ENCODE results near the gene SEMA7A.

Gene SEMA7A

GRCh38 chr15:74414603-74415338 is 19.0 kb downstream of the SEMA7A start:
- DNase-seq: no peak

GRCh38 chr15:74414081-74414580 is 19.6 kb downstream of the SEMA7A start:
- DNase-seq: no peak

DNA sequence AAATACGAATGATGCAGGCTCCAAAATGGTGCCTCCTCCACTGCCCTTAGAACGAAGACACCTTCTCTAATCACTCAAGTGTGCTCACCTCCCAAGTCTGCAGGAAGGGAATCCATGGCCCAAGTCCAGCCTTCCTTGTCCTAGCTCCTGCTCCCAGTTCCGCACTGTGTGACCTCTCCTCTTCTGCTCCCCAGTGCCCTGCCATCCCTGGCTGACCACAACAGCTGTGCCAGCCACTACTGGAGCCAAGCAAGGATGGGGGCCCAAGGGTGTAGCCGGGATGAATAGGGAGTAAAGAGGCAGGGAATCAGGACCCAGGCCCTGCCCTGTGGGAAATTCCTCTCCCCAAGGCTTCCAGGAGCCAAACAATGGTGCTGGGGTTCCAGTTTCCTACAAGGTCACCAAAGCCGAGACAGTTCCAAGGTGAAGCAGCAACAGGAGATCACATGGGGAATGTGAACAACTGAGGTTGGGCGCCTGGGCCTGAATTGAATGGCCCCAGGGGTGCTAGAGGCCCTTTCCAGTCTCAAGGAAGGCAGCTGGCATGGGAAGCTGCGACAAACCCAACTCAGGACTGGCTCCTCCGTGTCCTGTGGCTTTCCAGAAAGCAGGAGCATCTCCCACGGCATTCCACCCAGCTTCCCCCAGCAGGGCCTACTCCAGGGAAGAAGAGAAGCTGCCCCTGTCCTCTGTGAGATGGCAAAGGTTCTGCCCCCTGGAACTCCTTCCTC is 20.2 kb downstream of the SEMA7A start:
- DNase-seq: no peak

DNA sequence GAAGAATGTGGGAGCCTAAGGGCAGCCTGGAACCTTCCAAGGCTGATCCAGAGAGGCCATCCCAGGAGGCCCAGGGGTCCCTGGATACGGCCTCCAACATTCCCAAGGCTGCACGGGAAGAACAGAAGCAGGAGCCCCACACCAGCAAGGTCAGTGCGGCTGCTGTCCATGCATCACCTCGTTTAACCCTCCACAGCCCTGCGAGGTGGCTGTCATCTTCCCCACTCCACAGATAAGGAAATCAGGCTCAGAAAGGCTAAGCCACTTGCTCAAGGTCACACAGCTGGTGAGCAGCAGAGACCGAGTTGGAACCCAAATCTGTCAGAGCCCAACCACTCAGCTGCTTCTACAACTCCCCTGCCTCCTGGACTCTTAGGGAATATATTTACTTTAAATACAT is 21.6 kb downstream of the SEMA7A start:
- no peak for DNase-seq

- no peak for DNase-seq
Measured at GRCh38 chr15:74411686-74412085, 22.1 kb downstream of the SEMA7A start.

DNA sequence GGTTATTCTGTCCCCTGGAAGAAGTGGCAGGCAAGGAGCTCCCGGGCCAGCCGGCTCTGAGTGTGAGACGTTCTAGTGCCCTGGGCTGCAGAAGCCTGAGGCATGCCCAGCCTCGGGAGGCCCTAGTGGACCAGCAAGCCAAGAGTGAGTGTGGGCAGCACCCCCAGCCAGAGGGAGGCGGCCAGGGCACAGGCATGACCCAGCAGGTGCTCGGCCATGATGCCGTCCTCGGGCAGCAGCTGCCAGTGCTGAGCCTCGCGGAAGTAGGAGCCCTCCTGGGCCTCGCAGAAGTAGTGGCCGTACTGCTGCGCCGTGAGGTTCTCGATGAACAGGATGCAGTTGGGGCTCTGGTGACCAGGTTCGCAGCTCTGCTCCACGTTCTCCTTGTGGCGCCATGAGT is 23.3 kb downstream of the SEMA7A start:
- DNase-seq: no peak

GRCh38 chr15:74409225-74409624 is 24.5 kb downstream of the SEMA7A start:
- no peak for DNase-seq

GRCh38 chr15:74408815-74409214 is 24.9 kb downstream of the SEMA7A start:
- no peak for DNase-seq

DNA sequence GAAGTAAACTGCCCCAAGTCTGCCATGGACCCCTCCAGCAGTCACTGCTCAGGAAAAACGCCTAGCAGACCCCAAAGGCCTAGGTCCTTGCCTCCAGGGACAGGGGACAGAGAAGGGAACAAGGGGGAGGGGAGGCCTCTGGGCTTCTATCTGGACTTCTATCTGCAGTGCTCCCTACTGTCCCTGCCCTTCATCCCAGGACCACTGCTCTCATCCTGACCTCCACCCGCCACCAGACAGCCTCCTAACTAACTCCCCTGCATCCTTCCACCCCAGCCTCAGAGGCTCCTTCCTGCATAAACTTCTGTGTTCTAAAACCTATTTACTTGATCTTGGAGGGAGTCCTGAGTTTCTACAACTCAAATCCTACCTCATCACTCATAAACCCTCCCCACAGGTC is 25.4 kb downstream of the SEMA7A start:
- DNase-seq: no peak

- DNase-seq: no peak
Measured at GRCh38 chr15:74406992-74407705, 26.6 kb downstream of the SEMA7A start.

DNA sequence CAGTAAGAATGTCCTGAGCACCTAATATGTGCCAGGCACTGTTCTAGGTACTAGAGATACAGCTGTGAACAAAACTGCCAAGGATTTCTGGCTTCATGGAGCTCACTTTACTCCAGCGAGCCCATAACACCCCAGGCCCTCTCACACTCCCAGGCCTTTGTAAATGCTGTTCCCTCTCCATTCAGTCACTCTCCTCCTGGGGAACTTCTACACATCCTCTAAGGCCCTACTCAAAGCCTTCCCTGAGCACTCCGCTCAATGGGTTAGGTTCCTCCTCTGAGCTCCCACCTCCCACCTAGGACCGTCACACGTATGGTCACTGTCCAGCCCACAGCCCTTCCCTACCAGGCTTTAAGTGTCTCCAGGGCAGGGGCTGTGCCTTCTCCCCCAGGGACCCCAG is 27.2 kb downstream of the SEMA7A start:
- no peak for DNase-seq

GRCh38 chr15:74405823-74406222 is 27.9 kb downstream of the SEMA7A start:
- no peak for DNase-seq

- no peak for DNase-seq
Measured at GRCh38 chr15:74403991-74404563, 29.7 kb downstream of the SEMA7A start.

DNA sequence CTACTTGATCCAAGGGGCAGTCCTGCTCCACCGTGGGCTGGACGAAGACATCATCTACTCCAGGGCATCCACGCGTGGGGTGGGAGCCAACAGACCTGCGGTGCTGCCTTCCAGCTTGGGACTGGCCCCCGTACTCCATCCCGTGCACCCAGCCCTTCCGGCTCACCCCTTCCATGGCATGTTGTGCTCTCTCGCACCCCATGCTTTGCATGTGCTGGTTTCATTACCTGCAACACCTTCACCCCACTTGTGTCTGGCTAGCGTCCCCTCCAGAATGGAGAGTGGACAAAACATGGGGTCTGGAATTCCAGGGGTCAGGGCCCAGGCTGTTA is 30.2 kb downstream of the SEMA7A start:
- no peak for DNase-seq

GRCh38 chr15:74402873-74403587 is 30.7 kb downstream of the SEMA7A start:
- no peak for DNase-seq

DNA sequence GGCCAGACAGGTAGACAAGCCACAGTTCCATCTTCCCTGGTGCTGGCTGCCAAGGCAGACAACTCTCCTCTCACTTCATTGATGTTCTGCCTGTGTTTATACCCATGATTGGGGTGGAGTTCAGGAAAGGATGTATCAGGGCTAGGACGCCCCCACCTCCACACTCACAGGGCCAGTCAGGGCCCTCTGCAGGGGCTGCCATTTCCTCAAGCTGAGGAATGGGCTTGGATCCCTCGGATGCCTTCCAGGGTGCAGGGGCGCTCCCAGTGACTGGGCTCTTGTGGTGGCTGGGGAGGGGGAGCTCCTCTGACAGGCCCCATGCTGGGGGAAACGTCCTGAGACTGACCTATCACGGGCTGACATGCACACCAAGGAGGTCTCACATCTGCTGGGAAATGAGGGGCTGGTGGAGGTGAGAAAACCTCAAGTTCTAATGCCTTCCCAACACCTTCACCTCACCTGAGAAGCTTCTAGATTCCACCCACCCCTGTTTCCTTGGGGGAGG is 31.4 kb downstream of the SEMA7A start:
- DNase-seq: no peak

GRCh38 chr15:74400915-74401757 is 32.6 kb downstream of the SEMA7A start:
- DNase-seq: no peak

GRCh38 chr15:74400313-74400860 is 33.4 kb downstream of the SEMA7A start:
- DNase-seq: no peak

GRCh38 chr15:74399511-74400312 is 34.0 kb downstream of the SEMA7A start:
- DNase-seq: no peak

GRCh38 chr15:74399100-74399499 is 34.7 kb downstream of the SEMA7A start:
- DNase-seq: no peak
